Measurements from ENCODE around the gene FRK.

- TF ChIP-seq CTCF (conservative IDR thresholded peaks at IDR 0.05 in 1 of 2, IDR thresholded peaks at IDR 0.05 in 1 of 2; ENCODE audit: extremely low read depth in 1 of 2, insufficient read depth in 1 of 2, low read depth in 1 of 2, low read length in 2 of 2): no peak
- no peak for TF ChIP-seq EZH2 (IDR thresholded peaks at IDR 0.05; ENCODE audit: borderline replicate concordance, low read length)
Measured at GRCh38 chr6:116106146-116106545, 45.5 kb upstream of the FRK start.
